ENCODE results near the gene CHRNA10. TPM values are rescaled to one million over a fixed set of nuclear protein-coding genes. Genes with fewer than 3 reads are reported as not detected.

CHRNA10 gene
- total RNA-seq, 2 experiments from 2014 or later, result 2.4 to 3.2 TPM

Other genes with a start within 250 kb of the CHRNA10 start
- not detected for gene ART5, start 29.4 kb downstream of the CHRNA10 start, total RNA-seq
- gene ART1, start 26.3 kb downstream of the CHRNA10 start, total RNA-seq, result not detected
- 10 to 100 TPM; 91.4 to 96.7 TPM for gene NUP98, start 126.2 kb upstream of the CHRNA10 start, total RNA-seq
- gene PGAP2, start 137.2 kb upstream of the CHRNA10 start, total RNA-seq, result 10 to 100 TPM; 21.8 to 22.7 TPM
- 100 to 1,000 TPM; 154 to 159 TPM for gene RHOG, start 169.6 kb upstream of the CHRNA10 start, total RNA-seq
- 100 to 1,000 TPM in 1 of 2 experiments, 10 to 100 TPM in 1; 98.8 to 101 TPM for gene STIM1, start 184.3 kb upstream of the CHRNA10 start, total RNA-seq

Measured in activated naive CD8-positive, alpha-beta T cell treated with anti-CD3 and anti-CD28 coated beads, Interleukin-2, amount 10 ng/mL, durations not matched to agents 7 days and 5 days (primary cell).